DOHH2 (cell line): ENCODE data around the gene CNTNAP1.

Experiments
- H3F3A ChIP-seq: fragments of 200-600 bp; sonication (generic), shearing (Covaris generic); 2 replicates; pipeline ENCODE4 v1.6.0; 2016; ENCODE audit warnings: antibody characterized with exemption, mild to moderate bottlenecking; ENCODE audit not compliant: control insufficient read depth, insufficient read depth
- H3K27ac ChIP-seq: fragments of 200-600 bp; sonication (generic); 2 replicates; pipeline ENCODE4 v1.5.1; 2014; ENCODE audit warnings: low read depth, mild to moderate bottlenecking, low read length, moderate library complexity
- H3K27me3 ChIP-seq: fragments of 200-600 bp; sonication (generic); 2 replicates; pipeline ENCODE4 v1.6.1; 2014; ENCODE audit warnings: mild to moderate bottlenecking, low read length, mixed read lengths; ENCODE audit not compliant: control insufficient read depth
- H3K36me3 ChIP-seq: fragments of 200-600 bp; sonication (generic); 2 replicates; pipeline ENCODE4 v1.6.1; 2014; ENCODE audit warnings: mild to moderate bottlenecking, low read length, moderate library complexity, mixed read lengths; ENCODE audit not compliant: control insufficient read depth
- H3K4me1 ChIP-seq: fragments of 200-600 bp; sonication (generic); 2 replicates; pipeline ENCODE4 v1.6.1; 2014; ENCODE audit warnings: mild to moderate bottlenecking, low read length, mixed read lengths; ENCODE audit not compliant: control insufficient read depth
- H3K4me2 ChIP-seq: fragments of 200-600 bp; sonication (generic); 2 replicates; pipeline ENCODE4 v1.6.0; 2014; ENCODE audit warnings: mild to moderate bottlenecking, low read length, moderate library complexity
- H3K4me3 ChIP-seq: fragments of 200-600 bp; sonication (generic); 2 replicates; pipeline ENCODE4 v1.5.1; 2014; ENCODE audit warnings: mild to moderate bottlenecking, low read length, mixed read lengths
- H3K79me2 ChIP-seq: fragments of 200-600 bp; sonication (generic); 2 replicates; pipeline ENCODE4 v1.6.1; 2014; ENCODE audit warnings: mild to moderate bottlenecking, low read length, mixed read lengths; ENCODE audit not compliant: control insufficient read depth
- H3K9me2 ChIP-seq: fragments of 200-600 bp; sonication (generic); replicated peaks from 2 replicates; pipeline ENCODE4 v1.6.1; 2014; ENCODE audit warnings: mild to moderate bottlenecking, low read length, mixed read lengths; ENCODE audit not compliant: control insufficient read depth
- H3K9me3 ChIP-seq: fragments of 200-600 bp; sonication (generic); 2 replicates; pipeline ENCODE4 v1.6.1; 2014; ENCODE audit warnings: antibody characterized with exemption, low read length, mixed read lengths; ENCODE audit not compliant: control insufficient read depth, insufficient read depth
- H4K20me1 ChIP-seq: fragments of 200-600 bp; sonication (generic); 2 replicates; pipeline ENCODE4 v1.6.0; 2014; ENCODE audit warnings: low read depth, mild to moderate bottlenecking, antibody characterized with exemption, low read length, moderate library complexity; ENCODE audit not compliant: control insufficient read depth, insufficient read depth
- EZH2phosphoT487 ChIP-seq: fragments of 200-600 bp; sonication (generic); IDR thresholded peaks from 2 replicates; pipeline ENCODE4 v1.6.1; 2017; ENCODE audit warnings: borderline replicate concordance, mild to moderate bottlenecking, antibody characterized with exemption, low read length, moderate library complexity, mixed read lengths
- TF ChIP-seq, protein P1 (sequence below): fragments of 200-600 bp; sonication (generic); IDR thresholded peaks from one replicate; pipeline ENCODE4 v1.5.1; 2014; ENCODE audit warnings: antibody characterized with exemption, mild to moderate bottlenecking, low read depth, low read length; ENCODE audit not compliant: poor library complexity, severe bottlenecking

The CNTNAP1 gene

DNA sequence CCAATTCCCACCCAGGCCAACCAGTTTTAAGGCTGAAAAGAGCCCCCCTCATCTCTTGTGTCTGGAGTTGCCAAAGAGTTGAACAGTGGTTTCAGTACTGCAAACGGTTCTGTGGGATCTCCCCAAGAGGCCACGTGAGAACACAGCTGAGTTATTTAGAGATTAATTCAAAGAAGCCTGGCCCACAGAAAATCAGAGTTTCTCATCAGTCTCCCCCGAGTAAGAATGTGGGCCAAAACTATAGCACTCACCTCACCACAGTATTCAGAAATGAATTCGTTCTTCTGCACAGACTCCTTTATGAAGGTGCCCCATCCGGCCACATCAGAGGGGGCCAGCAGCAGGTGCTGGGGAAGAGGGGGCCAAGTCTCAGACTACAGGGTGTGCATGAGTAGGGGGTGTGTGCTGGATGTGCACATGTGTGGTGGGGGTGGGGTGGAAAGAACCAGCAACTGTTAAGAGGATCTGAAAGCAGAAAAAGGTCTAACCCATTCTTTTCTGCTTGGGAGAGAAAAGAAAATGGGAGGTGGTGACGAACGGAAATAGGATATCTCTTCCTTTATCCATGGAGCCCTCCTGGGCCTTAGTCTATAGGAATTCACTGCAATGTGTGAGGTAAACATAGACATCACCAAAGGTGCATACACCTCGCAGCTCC, 22.6 kb downstream of the CNTNAP1 start:
- Histone ChIP-seq H3K4me3 (no peak overlapping the region), H3K9me2 (no peaks in the 10 kb centered on the region), H3K79me2 (no peaks in the 10 kb centered on the region), H3F3A (no peaks in the 10 kb centered on the region), H3K4me2 (no peak overlapping the region), H3K9me3 (no peaks in the 10 kb centered on the region), H4K20me1 (no peaks in the 10 kb centered on the region), H3K4me1 (no peaks in the 10 kb centered on the region), H3K36me3 (peaks cover 62% of the 10 kb centered on the region), H3K27ac (no peak overlapping the region), H3K27me3 (no peaks in the 10 kb centered on the region)
- TF ChIP-seq, protein P1, sequence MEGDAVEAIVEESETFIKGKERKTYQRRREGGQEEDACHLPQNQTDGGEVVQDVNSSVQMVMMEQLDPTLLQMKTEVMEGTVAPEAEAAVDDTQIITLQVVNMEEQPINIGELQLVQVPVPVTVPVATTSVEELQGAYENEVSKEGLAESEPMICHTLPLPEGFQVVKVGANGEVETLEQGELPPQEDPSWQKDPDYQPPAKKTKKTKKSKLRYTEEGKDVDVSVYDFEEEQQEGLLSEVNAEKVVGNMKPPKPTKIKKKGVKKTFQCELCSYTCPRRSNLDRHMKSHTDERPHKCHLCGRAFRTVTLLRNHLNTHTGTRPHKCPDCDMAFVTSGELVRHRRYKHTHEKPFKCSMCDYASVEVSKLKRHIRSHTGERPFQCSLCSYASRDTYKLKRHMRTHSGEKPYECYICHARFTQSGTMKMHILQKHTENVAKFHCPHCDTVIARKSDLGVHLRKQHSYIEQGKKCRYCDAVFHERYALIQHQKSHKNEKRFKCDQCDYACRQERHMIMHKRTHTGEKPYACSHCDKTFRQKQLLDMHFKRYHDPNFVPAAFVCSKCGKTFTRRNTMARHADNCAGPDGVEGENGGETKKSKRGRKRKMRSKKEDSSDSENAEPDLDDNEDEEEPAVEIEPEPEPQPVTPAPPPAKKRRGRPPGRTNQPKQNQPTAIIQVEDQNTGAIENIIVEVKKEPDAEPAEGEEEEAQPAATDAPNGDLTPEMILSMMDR: no peak
- TF ChIP-seq EZH2phosphoT487: no peak

DNA sequence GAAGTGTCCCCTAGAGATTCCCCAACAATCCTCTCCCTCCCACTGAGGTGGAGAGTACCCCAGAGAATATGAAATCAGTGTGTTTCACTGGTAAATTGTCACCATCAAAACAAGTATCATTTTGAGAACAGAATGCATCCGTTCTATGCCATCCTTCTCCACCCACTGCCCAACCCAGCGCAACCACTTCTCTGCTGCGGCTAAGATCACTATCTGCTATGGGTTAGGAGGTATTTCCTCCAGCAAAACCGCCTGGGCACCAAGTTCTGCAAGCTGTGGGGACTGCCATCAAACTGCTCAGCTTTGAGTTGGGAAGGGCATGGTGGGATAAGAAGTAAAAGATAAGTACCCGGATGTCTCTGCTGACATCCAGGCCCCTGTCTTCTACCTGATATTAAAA, 24.4 kb downstream of the CNTNAP1 start:
- Histone ChIP-seq H3K9me2 (no peaks in the 10 kb centered on the region), H3K27ac (no peak overlapping the region), H3F3A (no peaks in the 10 kb centered on the region), H3K79me2 (no peaks in the 10 kb centered on the region), H3K4me3 (no peak overlapping the region), H3K4me1 (no peaks in the 10 kb centered on the region), H4K20me1 (no peaks in the 10 kb centered on the region), H3K4me2 (no peak overlapping the region), H3K36me3 (peaks cover 73% of the 10 kb centered on the region), H3K9me3 (no peaks in the 10 kb centered on the region), H3K27me3 (no peaks in the 10 kb centered on the region)
- TF ChIP-seq, protein P1: no peak
- TF ChIP-seq EZH2phosphoT487: no peak

DNA sequence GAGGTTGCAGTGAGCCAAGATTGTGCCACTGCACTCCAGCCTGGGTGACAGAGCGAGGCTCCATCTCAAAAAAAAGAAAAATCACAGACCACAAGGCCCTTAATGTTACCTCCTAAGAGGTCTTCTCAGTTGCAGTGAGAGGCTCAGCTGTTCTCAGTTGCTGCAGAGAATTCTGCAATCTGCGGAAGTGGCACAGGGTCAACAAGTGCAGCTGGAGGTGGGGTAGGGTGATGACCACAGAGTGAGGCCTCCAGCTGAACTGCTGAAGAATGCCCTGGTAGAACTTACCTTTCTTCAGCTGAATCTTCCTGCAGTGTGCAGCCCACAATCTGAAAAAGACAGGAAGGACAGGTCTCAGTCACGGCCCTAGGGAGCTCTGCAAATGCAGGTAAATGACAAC, 26.3 kb downstream of the CNTNAP1 start:
- Histone ChIP-seq H3K4me2 (no peak overlapping the region), H3K36me3 (peaks cover 80% of the 10 kb centered on the region)

DNA sequence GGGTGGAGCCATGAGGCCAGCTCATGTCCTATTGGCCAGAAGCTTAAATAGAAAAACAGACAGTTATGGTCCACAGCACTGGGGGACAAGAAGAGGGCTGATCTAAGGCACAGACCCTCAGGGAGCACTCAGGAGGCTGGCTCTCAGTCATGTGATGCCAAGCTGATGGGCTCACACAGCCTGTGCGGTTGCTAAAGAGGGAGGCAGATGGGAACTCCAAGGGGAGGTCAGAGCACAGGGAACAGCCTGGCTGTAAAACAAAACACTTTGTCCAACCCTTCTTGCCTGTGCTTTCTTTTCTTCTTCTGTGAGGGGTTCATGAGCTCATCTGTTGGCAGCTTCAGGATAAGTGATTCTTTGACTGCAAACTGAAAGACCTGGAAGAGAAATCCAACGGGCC, 27.2 kb downstream of the CNTNAP1 start:
- no peak overlapping the region for H3K4me2 ChIP-seq
- H3K9me2 ChIP-seq: no peaks in the 10 kb centered on the region
- H3K9me3 ChIP-seq: no peaks in the 10 kb centered on the region
- no peaks in the 10 kb centered on the region for H3K79me2 ChIP-seq
- TF ChIP-seq, protein P1: no peak
- no peak for TF ChIP-seq EZH2phosphoT487
- no peak overlapping the region for H3K27ac ChIP-seq
- no peaks in the 10 kb centered on the region for H3K4me1 ChIP-seq
- H3K27me3 ChIP-seq: no peaks in the 10 kb centered on the region
- no peaks in the 10 kb centered on the region for H3F3A ChIP-seq
- H3K4me3 ChIP-seq: no peak overlapping the region
- no peaks in the 10 kb centered on the region for H4K20me1 ChIP-seq
- peaks cover 77% of the 10 kb centered on the region for H3K36me3 ChIP-seq

More for the DNA sequence above, 26.3 kb downstream of the CNTNAP1 start:
- Histone ChIP-seq H3K79me2 (no peaks in the 10 kb centered on the region), H3K4me3 (no peak overlapping the region), H3F3A (no peaks in the 10 kb centered on the region), H3K4me1 (no peaks in the 10 kb centered on the region), H3K27me3 (no peaks in the 10 kb centered on the region), H3K27ac (no peak overlapping the region), H3K9me2 (no peaks in the 10 kb centered on the region), H4K20me1 (no peaks in the 10 kb centered on the region), H3K9me3 (no peaks in the 10 kb centered on the region)
- no peak for TF ChIP-seq EZH2phosphoT487
